Stimulated activated CD8-positive, alpha-beta memory T cell treated with anti-CD3 and anti-CD28 coated beads, Interleukin-12 subunit alpha, Interleukin-12 subunit beta, amount 100 ng/mL, for 4 hours (primary cell): ENCODE results near the gene NAIF1.
"Not testable (repeated sequence)": the region's sequence is repeated elsewhere in the genome, so short reads cannot be mapped to it uniquely, and the experiment has no call there.

Experiments
- DNase-seq: peaks from one replicate; pipeline ENCODE4 v3.0.0-alpha.2; 2020; ENCODE audit warnings: low read depth

The NAIF1 gene

DNA sequence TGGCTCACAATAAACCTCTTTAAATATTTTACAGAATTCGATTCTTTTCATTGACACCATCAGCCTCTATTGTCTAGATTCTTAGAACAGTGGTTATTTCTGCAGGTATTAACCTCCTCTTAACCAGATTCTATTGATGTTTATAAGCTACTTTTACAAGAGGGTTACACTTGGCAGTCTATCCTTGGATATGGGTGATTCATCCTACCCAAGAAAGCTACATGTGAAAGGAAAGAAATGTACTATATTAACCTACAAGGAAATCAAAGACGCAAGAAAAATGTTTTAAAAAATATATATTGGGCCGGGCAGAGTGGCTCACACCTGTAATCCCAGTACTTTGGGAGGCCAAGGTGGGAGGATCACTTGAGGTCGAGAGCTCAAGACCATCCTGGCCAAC, 17.6 kb upstream of the NAIF1 start:
- no peak for DNase-seq

DNA sequence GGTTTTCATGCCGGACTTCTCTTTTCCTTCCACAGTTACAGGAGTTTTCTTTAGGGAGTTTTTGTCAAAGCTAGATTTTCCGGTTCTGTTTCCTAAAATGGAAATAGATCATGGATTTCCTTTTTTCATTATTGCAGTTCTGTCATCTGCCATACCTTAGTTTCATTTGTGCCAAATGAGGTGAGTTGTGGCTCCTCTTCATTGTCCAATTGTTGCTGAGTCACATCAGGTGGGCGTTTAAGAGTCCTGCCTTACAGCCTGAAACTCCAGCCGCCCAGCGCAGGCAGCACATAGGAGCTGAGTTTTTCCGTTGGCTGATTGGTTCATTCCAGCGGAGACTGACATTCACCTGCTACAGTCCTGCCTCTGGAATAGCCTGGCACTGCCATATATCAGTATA, 15.0 kb upstream of the NAIF1 start:
- DNase-seq: no peak

DNA sequence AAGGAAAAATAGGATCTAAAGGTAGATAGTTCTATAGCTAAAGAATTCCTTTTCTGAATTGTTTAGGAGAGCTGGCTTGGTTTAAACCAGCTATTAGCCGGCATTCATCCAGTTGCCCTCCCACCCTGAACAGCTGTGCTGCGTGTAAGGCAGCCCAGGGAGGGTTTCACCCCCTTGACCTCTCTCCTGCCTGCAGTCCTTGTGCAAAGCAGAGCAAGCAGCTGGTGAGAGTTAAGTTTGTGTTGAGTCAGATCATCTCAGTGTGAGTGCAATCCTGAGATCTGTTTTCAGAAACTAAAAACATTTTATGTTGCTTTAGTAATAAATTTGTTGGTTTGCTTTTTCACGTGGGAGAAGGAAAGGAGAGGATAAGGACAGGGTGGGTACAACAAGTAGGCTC, 13.9 kb upstream of the NAIF1 start:
- no peak for DNase-seq

DNA sequence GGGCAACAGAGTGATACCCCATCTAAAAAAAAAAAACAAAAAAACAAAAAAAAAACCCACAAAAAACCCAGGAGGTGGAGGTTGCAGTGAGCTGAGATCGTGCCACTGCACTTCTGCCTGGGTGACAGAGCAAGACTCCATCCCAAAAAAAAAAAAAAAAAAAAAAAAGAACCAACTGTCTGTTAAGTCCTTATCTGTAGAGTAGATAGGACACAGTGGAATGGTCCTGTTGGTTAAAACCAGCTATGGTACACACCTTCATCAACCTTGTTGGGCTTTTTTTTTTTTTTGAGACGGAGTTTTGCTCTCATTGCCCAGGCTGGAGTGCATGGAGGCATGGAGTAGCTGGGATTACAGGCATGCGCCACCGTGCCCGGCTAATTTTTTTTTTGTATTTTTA, 13.1 kb upstream of the NAIF1 start:
- no peak for DNase-seq

DNA sequence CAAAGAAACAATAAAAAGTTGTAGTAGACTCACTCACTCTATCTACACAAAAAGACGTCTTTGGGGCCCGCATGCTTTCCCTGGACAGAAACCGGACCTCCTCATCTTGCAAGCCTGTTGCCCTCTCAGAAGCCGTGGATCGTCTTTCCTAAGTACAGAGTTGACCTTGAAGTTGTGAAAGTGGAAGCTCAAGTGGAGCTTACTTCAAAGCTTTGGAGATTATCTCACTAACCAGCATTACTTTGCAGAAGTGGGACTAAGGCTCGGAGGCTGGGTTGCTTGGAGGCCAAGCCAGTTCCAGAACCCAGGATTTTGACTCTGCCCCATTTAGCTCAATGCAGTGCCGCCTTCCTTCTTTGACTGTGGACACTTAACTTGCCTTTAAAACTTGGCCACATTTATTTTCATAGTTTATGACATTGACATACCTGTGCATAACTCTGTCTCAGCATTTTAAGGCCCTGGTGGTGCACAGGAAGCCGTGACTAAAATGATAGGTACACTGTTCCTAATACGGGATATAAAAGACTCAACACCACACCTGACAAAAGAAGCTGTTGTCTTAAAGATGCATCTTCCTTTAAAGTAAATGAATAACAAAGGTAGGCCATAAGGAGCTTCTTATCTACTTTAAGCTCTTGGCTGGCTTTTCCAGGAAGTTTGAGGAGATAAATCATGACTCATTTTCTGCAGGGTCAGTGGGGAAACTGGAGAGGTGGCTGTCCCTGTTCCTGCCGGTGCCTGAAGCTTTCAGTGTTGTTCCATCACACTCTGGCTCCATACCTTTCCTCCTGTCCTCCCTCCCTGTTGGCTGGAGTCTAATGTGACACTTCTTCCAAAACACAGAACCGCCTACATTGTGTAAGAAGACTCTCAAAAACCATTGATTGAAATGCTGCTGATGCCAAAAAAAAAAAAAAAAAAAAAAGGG, 11.6 kb upstream of the NAIF1 start:
- no peak for DNase-seq

DNA sequence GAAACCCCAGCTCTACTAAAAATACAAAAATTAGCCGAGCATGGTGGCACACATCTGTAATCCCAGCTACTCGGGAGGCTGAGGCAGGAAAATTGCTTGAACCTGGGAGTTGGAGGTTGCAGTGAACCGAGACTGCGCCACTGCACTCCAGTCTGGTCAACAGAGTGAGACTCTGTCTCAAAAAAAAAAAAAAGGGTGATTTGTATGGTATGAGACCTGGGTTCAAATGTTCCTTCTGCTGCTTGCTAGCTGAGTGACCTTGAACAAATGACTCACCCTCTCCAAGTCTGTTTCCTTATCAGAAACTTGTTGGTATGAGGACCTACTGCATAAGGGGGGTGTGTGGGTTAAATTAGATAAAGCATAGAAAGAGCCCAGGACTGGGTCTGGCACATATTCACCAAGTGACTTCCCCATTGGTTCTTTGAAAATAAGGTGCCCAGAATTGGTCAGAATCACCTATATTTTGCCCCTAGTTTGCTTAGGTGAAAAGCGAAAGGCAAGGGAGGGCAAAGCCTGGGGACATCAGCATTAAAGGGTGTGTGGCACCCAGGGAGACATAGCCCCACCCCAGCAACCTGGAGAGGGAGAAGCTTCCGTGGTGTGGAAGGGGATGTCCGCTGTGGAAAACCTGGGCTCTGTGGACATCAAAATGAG, 10.9 kb upstream of the NAIF1 start:
- DNase-seq: no peak

DNA sequence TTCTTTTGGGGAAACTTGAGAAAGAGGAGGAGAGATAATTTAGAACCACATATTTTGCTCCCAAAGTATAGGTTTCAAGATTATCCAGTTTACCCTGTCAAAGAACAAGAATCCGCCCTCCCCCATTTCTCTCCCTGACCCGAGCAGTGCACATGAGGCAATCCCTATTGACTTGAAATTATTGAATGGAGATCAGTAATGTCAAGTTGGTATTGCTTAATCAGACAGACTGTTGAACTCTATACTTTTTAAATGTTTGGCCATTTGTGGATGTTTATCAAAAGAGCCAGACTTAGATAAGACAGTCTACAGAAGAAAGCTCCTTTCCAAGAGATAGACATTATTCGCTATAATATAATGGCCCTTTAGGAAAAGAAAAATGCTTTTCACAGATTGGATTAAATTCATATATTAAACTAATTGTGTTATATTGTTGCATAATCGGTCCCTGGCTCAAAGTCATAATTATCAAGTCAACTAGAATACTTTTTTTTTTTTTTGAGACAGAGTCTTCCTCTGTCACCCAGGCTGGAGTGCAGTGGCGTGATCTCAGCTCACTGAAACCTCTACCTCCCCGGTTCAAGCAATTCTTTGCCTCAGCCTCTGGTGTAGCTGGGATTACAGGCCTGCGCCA, 6.2 kb upstream of the NAIF1 start:
- DNase-seq: no peak

DNA sequence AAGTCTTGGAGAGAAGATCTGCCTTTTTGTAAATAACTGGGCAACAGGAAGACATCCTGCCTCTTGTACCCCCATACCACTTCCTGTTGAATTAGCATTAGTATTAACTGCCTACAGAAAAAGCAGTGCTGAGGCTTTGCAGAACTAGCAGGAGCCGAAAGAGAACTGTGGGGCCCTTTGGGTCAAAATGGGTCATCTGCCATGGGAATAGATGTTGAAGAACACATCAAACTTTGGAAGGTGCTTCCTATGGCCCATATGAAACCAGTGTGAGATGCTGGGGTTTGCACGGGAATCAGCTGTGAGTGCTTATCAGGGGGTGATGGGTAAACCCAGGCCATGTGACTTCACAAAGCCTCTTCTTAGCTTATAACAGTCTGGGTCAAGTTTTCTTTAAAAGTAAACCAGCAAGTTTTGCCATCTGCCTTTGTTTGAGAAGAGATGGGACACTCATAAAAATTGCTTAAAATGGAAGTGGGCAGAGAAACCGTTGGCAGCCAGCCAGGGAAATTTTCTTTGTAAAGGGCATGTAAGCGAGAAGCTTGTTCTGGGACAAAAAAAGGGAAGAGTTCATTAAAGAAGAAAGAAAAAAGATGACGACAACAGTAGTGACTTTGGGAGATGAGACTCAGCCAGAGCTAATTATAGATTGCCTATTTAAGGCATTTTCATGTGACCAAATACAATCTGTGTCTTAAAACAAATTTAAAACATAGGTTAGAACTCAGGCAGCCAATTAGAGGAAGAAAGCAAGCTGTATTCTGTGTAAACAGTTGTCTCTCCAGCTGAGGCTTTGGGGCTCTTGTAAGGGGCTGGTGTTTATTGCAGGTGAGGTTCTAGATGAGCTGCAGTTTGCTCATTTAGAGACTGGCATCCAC, 5.3 kb upstream of the NAIF1 start:
- DNase-seq: no peak

DNA sequence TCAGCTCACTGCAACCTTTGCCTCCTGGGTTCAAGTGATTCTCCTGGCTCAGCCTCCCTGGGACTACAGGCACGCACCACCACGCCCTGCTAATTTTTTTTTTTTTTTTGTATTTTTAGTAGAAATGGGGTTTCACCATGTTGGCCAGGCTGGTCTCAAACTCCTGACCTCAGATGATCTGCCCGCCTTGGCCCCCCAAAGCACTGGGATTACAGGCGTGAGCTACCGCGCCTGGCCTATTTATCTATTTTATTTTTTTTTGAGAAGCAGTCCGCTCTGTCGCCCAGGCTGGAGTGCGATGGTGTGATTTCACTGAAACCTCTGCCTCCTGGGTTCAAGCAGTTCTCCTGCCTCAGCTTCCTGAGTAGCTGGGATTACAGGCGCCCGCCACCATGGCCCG, 4.4 kb upstream of the NAIF1 start:
- not testable (repeated sequence) for DNase-seq

DNA sequence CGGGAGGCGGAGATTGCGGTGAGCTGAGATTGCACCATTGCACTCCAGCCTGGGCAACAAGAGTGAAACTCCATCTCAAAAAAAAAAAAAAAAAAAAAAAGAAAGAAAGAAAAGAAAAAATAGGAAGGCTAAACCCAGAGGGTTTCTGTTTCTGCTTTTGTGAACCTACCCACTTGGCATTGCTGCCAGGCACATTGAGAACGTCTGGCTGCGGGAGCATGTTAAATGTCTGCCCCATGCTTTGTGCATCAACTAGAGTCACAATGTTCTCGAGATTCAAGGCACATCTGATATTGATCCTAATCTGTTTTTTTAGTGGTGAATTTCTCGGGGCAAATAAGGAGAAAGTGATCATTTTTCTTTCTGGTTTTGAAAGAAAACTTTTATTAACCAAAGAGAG, 3.8 kb upstream of the NAIF1 start:
- no peak for DNase-seq

DNA sequence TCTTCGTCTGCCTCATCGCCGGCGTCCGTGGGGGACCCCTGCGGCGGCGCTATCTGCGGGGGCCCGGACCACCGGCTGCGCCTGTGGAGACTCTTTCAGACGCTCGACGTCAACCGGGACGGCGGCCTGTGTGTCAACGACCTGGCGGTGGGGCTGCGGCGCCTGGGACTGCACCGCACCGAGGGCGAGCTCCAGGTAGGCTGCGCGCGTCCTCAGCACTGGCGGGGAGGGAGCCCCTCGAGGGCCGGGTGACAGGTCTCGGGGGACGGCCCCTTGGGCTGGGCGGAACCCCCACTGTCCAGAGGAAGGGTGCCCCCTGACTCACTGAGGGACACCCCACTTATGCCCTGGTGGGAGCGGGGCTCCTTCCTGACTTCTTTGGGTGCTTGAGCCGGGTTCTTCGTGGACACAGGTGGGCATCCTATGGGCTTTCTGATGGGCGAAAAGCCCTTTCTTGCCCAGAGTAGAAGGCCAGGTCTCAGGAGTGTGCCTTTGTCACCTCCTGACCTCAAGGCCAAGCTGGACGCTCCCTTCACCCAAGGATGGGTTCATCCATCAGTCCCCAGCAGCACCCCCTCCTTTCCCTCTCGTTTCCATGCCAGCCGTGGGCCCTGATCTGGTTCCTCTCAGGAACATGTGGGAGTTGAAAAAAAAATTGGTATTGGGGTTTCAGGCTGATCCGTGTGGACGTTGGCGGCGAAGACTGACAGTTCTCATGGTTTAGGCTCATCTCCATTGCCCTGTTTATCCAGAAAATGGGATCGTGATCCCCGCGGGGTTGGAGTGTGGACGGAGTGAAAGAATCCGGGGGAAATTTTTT, 1.5 kb upstream of the NAIF1 start:
- no peak for DNase-seq

DNA sequence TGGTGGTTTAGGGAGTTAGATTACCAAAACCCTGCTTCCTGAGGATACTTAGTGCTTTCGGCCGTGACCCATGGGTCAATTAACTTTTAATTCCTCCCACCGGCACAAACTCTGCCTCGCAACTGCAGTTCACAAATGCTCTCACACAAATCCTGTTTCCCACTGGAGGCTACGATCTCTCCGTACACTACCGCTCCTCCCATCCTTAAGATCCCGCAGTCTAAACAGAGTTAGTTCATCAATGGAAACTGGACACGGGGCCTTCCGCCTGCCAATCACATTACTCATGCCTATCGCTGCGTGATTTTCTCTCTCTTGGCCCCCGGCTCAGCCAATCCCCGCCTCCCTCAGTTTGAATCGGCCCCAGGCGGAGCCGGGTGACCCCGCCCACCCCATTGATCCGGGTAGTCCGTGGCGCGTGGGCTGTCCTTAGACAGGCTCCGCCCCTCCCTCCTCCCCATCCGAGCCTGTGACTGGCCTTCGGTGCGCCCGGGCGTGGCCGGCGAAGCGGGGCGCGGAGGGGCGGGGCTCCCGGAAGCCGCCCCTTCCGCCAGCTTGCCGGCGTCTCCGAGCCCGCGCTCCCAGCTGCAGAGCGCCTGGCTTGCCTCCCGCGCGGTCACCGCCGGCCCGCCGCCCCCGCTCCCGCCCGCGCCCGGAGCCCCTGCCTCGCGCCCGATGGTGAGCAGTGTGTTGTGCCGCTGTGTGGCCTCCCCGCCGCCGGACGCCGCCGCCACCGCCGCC, 695 bp upstream of the NAIF1 start, which contains the start of gene SLC25A25:
SLC25A25 (plus strand) TSS at position 588 of the 741 bp plus-strand sequence; CDS start at position 676, 88 bp downstream.
- DNase-seq: peak; percentile 100

DNA sequence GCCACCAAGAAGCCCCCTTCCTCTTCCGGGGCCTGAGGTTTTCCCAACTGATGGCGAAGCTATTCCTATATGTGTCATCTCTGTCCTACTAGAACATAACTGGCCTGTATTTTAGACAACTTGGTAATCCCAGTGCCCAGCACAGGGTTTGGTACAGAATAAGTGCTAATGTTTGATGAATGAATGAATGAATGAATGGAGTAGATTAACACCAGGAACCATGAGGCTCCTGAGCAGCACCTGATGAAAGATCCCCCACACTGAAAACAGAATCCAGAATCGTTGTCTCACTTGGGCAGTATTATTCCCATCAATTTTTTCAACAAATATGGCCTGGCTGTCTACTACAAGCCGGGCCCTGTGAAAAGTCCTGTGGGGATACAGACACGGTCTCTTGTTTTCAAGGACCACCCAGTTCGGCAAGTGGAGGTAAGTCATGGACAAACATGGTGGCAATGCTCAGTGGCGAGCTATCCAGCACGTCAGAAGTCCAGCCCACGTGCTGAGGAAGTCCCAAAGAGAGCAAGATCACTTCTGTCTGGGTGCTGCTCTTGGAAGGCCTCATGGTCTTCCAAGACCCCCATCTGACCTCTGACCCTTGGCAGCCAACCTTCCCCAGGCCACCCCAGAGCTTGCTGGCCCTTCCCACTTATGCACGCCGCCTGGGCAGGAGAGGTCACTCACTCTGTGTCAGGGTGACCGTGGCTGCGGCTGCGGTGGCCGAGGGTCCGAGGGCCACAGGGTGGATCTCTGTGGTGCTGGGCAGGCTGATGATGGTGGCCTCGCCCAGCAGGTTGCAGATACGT, 1.0 kb downstream of the NAIF1 start:
- no peak for DNase-seq

DNA sequence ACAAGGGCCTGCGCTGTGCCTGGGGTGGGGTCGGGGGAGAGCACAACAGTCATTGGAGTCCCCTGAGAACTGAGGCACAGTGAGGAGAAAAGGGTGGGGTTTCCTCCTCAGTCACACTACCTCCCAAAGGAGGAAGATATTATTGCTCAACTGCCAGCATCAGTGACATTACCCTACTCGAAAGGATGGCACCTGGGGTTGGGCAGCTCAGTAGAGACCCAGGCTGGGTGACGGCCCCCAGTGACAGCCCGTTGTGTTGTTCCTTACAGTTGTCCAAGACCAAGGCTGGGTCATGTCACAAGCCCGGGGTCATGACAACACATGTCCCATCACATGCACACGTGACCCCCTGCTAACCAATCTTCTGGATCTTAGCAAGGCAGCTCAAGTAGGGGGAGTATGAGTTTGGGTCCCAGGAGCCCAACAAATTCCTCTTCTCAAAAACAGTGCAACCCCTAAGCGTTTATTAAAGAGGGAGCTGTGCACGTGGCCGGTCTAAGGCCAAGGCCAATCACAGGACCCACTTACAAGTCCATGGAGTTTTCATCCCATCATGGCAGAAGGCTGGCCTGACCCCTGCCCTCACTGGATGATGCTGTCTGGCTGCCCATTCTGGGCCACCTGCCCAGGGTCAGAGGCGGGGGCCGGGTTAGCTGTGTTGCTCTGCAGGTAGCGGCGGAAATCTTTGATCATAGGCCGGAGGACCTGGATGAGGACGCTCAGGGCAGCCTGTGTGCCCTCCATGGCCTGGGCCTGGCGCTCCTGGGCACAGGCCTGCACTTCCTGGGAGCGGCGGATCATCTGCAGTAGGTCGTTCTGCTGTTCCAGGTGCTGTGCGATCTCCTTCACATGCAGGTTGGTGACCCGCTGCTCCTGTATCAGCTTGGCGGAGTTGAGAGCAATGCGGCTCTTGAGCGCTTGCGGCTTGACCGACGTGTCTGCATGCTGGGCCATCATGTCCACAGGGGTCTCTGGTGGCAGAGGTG, 4.0 kb downstream of the NAIF1 start:
- DNase-seq: no peak

DNA sequence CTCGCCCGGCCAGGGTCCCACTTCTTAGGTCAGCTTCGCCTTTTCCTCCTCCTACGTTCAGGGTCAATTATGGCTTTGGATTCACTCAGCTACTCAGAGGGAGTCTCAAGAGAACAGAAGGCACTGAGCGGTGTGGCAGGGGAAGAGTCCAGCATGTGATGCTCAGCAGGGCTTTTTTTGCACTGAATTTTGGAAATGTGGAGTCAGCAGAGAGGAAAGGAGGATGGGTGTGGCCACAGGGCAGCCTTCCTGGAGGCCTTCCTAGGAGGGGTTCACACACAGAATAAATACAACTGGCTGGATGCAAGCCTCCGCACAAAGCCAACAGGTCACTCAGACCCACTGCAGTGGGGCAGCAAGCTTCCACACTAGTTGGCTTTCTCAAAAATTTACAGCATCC, 4.8 kb downstream of the NAIF1 start:
- DNase-seq: no peak

DNA sequence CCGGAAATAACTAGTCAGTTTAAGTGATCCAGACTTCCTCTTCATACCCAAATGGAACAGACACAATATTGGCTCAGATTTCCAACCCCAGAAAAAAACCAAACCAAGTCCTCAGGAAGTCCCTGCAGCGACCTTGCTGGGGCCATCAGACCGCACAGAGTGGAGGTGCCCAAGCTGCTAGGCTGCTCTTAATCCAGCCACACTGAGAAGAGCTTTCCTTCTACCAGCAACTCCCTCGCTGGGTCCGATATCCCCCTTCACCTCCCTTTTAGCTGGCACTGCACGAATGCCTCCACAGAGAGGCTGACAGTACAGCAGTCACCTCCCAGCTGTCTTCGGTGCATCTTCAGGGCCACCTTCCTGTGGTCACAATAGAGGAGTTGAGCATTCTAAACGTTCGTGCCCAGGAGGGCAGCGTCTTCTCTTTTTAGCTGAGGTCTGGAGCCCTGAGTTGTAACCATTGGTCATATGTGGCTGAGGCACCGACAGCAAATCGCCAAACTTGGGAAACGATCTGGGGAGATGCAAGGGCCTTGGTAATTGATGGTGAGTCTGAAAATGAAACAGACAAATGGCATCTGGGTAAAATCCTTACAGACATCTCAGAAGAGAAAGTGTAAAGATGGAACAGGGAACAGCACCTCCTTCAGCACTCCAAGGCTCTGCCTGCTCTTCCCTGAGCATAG, 5.7 kb downstream of the NAIF1 start:
- DNase-seq: no peak

DNA sequence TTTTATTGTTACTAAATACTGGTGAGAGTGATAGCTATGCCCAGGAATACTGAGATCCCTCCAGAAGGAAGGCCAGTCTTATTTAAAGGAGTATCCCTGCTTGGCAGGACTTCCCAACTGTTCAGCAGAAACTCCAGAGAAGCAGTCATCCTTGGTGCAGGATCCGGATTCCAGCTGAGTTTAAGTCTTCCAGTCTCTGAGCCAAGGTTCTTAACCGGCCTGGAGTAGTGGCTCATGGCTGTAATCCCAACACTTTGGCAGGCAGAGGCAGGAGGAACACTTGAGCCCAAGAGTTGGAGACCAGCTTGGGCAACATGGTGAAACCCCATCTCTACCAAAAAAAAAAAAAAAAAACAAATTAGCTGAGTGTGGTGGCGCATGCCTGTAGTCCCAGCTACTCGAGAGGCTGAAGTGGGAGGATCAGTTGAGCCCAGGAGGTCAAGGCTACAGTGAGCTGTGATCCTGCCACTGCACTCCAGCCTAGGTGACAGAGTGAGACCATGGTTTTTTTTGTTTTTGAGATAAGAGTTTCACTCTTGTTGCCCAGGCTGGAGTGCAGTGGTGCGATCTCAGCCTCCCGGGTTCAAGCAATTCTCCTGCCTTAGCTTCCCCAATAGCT, 7.6 kb downstream of the NAIF1 start:
- no peak for DNase-seq
